Ovary (tissue), 3 donors: ENCODE results near the gene SAMMSON.

Source experiments
- CTCF ChIP-seq, 3 donors: fragments of 450-650 bp in 2 of 3; fragments of 200-600 bp in 1 of 3; IDR thresholded peaks; one replicate each; pipeline versions ENCODE4 v1.5.1 to v1.8.0; 2016 to 2022; ENCODE audit warnings: antibody characterized with exemption in 3 of 3, mild to moderate bottlenecking in 1 of 3
- EP300 ChIP-seq: sonication (generic); formaldehyde crosslinking; IDR thresholded peaks from one replicate; pipeline ENCODE4 v1.6.1; 2017; ENCODE audit warnings: antibody characterized with exemption
- POLR2A ChIP-seq: fragments of 450-650 bp; IDR thresholded peaks from one replicate; pipeline ENCODE4 v1.6.1; 2017; ENCODE audit warnings: antibody characterized with exemption, mild to moderate bottlenecking, moderate library complexity
- donor health status: DM: no; HTN: no; CAD: no.

- TF ChIP-seq CTCF (IDR thresholded peaks at IDR 0.05) (no peak), POLR2A (no peak), EP300 (no peak)
These were observed 23.5 kb upstream of the SAMMSON start for GRCh38 chr3:69976021-69976420.
